ENCODE data around the gene KREMEN1.

Gene KREMEN1

GRCh38 chr22:29145321-29146072, 72.7 kb downstream of the KREMEN1 start:
- no peak overlapping the region for H3K4me3 ChIP-seq (replicated peaks in 1 of 2; ENCODE audit: low read depth in 2 of 2, low read length in 2 of 2)
- DNase-seq (ENCODE audit: low read depth in 2 of 2), result no peak
- no peak for TF ChIP-seq CTCF (IDR thresholded peaks at IDR 0.05; ENCODE audit: low read depth, low read length)

- no peak for DNase-seq (ENCODE audit: low read depth in 2 of 2)
- no peak overlapping the region for H3K4me3 ChIP-seq (replicated peaks in 1 of 2; ENCODE audit: low read depth in 2 of 2, low read length in 2 of 2)
- TF ChIP-seq CTCF (IDR thresholded peaks at IDR 0.05; ENCODE audit: low read depth, low read length), result no peak
Observed at GRCh38 chr22:29146091-29146560, 73.3 kb downstream of the KREMEN1 start.

- TF ChIP-seq CTCF (IDR thresholded peaks at IDR 0.05; ENCODE audit: low read depth, low read length), result no peak
- H3K4me3 ChIP-seq (replicated peaks in 1 of 2; ENCODE audit: low read depth in 2 of 2, low read length in 2 of 2), result no peak overlapping the region
- DNase-seq (ENCODE audit: low read depth in 2 of 2), result no peak
Observed at GRCh38 chr22:29146771-29147170, 73.9 kb downstream of the KREMEN1 start.

- DNase-seq (ENCODE audit: low read depth in 2 of 2), result no peak
- TF ChIP-seq CTCF (IDR thresholded peaks at IDR 0.05; ENCODE audit: low read depth, low read length), result no peak
- H3K4me3 ChIP-seq (replicated peaks in 1 of 2; ENCODE audit: low read depth in 2 of 2, low read length in 2 of 2), result no peak overlapping the region
Observed at GRCh38 chr22:29147331-29147899, 74.6 kb downstream of the KREMEN1 start.

- TF ChIP-seq CTCF (IDR thresholded peaks at IDR 0.05; ENCODE audit: low read depth, low read length), result no peak
- H3K4me3 ChIP-seq (replicated peaks in 1 of 2; ENCODE audit: low read depth in 2 of 2, low read length in 2 of 2), result no peak overlapping the region
- DNase-seq (ENCODE audit: low read depth in 2 of 2), result no peak
Observed at GRCh38 chr22:29148036-29148435, 75.2 kb downstream of the KREMEN1 start.

GRCh38 chr22:29148826-29149225, 76.0 kb downstream of the KREMEN1 start:
- TF ChIP-seq CTCF (IDR thresholded peaks at IDR 0.05; ENCODE audit: low read depth, low read length), result no peak
- no peak for DNase-seq (ENCODE audit: low read depth in 2 of 2)
- H3K4me3 ChIP-seq (replicated peaks in 1 of 2; ENCODE audit: low read depth in 2 of 2, low read length in 2 of 2), result no peak overlapping the region
